ENCODE data around the gene ESYT1. TPM values are rescaled to one million over a fixed set of nuclear protein-coding genes. Genes with fewer than 3 reads are reported as not detected.

ESYT1 gene
- total and polyA plus RNA-seq, 7 experiments from 2014 or later: 121 to 353 (median 244) TPM

GRCh38 chr12:56107242-56107641 lies 20.8 kb upstream of the ESYT1 start:
- peaks cover 23 to 56% (median 24%) of the 10 kb centered on the region in 3 experiments for H3K36me3 ChIP-seq (ENCODE audit: control insufficient read depth in 2 of 3, insufficient read depth in 3 of 3, low read length in 3 of 3)
- Mint-ChIP-seq H3K4me1 (peaks cover 20 to 51% (median 41%) of the 10 kb centered on the region in 7 donors), H3K36me3 (peaks cover 5 to 40% (median 25%) of the 10 kb centered on the region in 5 donors), H3K27me3 (no peaks in the 10 kb centered on the region), H3K9me3 (no peaks in the 10 kb centered on the region), H3K27ac (peak overlapping the region in 4 of 9 donors; percentile 58 to 99 (median 78)), H3K4me3 (peak overlapping the region in 2 of 10 donors; percentile 10 to 25)
- no peaks in the 10 kb centered on the region for H3K9me3 ChIP-seq (ENCODE audit: control insufficient read depth in 2 of 3, low read length in 3 of 3)
- intact Hi-C loops (cut with micrococcal nuclease): no loop called here
- no peak for ATAC-seq
- H3K27ac ChIP-seq (ENCODE audit: low read depth, low read length): peak overlapping the region; percentile 6
- no peak for DNase-seq
- ChIA-PET CTCF (interaction anchor here (0.5 to 1.8 kb wide), 5 partner anchors 9 to 184 kb away, joined by 3 to 6 read pairs (median 3); no protein-coding TSS in a partner anchor), POLR2A (interaction anchor here (1.1 to 9.3 kb wide), 4 partner anchors 11 to 115 kb away, joined by 3 to 230 read pairs (median 6); partner anchors contain the start of genes RNF41, RPL41 and ZC3H10)
- no peaks in the 10 kb centered on the region for H3K27me3 ChIP-seq (ENCODE audit: control insufficient read depth in 2 of 2, insufficient read depth in 2 of 2, low read length in 2 of 2)
- peaks cover 26 to 28% of the 10 kb centered on the region in 2 donors for H3K4me1 ChIP-seq (ENCODE audit: control insufficient read depth in 2 of 2, insufficient read depth in 2 of 2, low read length in 2 of 2)
- no peak overlapping the region for H3K4me3 ChIP-seq (ENCODE audit: low read length)

- Histone ChIP-seq H3K27ac (ENCODE audit: low read depth, low read length) (no peak overlapping the region), H3K4me1 (ENCODE audit: control insufficient read depth in 2 of 2, insufficient read depth in 2 of 2, low read length in 2 of 2) (peaks cover 11 to 14% of the 10 kb centered on the region in 2 donors), H3K4me3 (ENCODE audit: low read length) (no peak overlapping the region), H3K27me3 (ENCODE audit: control insufficient read depth in 2 of 2, insufficient read depth in 2 of 2, low read length in 2 of 2) (no peaks in the 10 kb centered on the region), H3K9me3 (ENCODE audit: control insufficient read depth in 2 of 3, low read length in 3 of 3) (no peaks in the 10 kb centered on the region), H3K36me3 (ENCODE audit: control insufficient read depth in 2 of 3, insufficient read depth in 3 of 3, low read length in 3 of 3) (peaks cover 23 to 68% (median 24%) of the 10 kb centered on the region in 3 experiments)
- no peaks in the 10 kb centered on the region for H3K9me3 Mint-ChIP-seq
- no peak overlapping the region for H3K4me3 Mint-ChIP-seq
- peaks cover 6 to 54% (median 37%) of the 10 kb centered on the region in 5 donors for H3K36me3 Mint-ChIP-seq
- intact Hi-C loops (cut with micrococcal nuclease): loop anchor here in 1 of 2 donors (10.0 kb wide), 1 partner anchor 524 kb away; the partner anchor contains the start of gene BAZ2A
- peaks cover 7 to 40% (median 17%) of the 10 kb centered on the region in 7 donors for H3K4me1 Mint-ChIP-seq
- DNase-seq: no peak
- ChIA-PET POLR2A (interaction anchor here (0.8 to 2.0 kb wide), 2 partner anchors 64 to 112 kb away, joined by 3 to 11 read pairs; no protein-coding TSS in a partner anchor), CTCF (no interaction called here)
- H3K27ac Mint-ChIP-seq: peak overlapping the region in 1 of 9 donors; percentile 44
- ATAC-seq: no peak
- H3K27me3 Mint-ChIP-seq: no peaks in the 10 kb centered on the region
Observed at GRCh38 chr12:56110571-56110970, 17.5 kb upstream of the ESYT1 start.

GRCh38 chr12:56114084-56114483 lies 14.0 kb upstream of the ESYT1 start:
- Histone ChIP-seq H3K4me1 (ENCODE audit: control insufficient read depth in 2 of 2, insufficient read depth in 2 of 2, low read length in 2 of 2) (peaks cover 15 to 20% of the 10 kb centered on the region in 2 donors), H3K9me3 (ENCODE audit: control insufficient read depth in 2 of 3, low read length in 3 of 3) (no peaks in the 10 kb centered on the region), H3K4me3 (ENCODE audit: low read length) (no peak overlapping the region), H3K27ac (ENCODE audit: low read depth, low read length) (no peak overlapping the region), H3K36me3 (ENCODE audit: control insufficient read depth in 2 of 3, insufficient read depth in 3 of 3, low read length in 3 of 3) (peaks cover 9 to 46% (median 16%) of the 10 kb centered on the region in 3 experiments), H3K27me3 (ENCODE audit: control insufficient read depth in 2 of 2, insufficient read depth in 2 of 2, low read length in 2 of 2) (no peaks in the 10 kb centered on the region)
- no peak for ATAC-seq
- POLR2A ChIA-PET: interaction anchor here (1.9 to 2.6 kb wide), 2 partner anchors 10 to 12 kb away, joined by 4 to 20 read pairs; partner anchors contain the start of gene PA2G4
- peak overlapping the region in 7 of 9 donors; percentile 35 to 98 (median 56) for H3K27ac Mint-ChIP-seq
- no peak for DNase-seq
- peaks cover 0 to 5% (median 0%) of the 10 kb centered on the region in 11 donors for H3K9me3 Mint-ChIP-seq
- H3K27me3 Mint-ChIP-seq: no peaks in the 10 kb centered on the region
- CTCF ChIA-PET: interaction anchor here (0.5 kb wide), 1 partner anchor 69 kb away, joined by 3 read pairs; no protein-coding TSS in a partner anchor
- H3K36me3 Mint-ChIP-seq: peaks cover 12 to 50% (median 45%) of the 10 kb centered on the region in 5 donors
- intact Hi-C loops (cut with micrococcal nuclease): loop anchor here in 1 of 2 donors (10.0 kb wide), 1 partner anchor 521 kb away; the partner anchor contains the start of gene BAZ2A
- peak overlapping the region in 3 of 10 donors; percentile 0 to 30 (median 19) for H3K4me3 Mint-ChIP-seq
- H3K4me1 Mint-ChIP-seq: peaks cover 17 to 36% (median 20%) of the 10 kb centered on the region in 7 donors

GRCh38 chr12:56115329-56115728 lies 12.7 kb upstream of the ESYT1 start:
- POLR2A ChIA-PET: interaction anchor here (0.6 to 7.6 kb wide), 14 partner anchors 11 to 377 kb away, joined by 3 to 230 read pairs (median 9); partner anchors contain the start of genes ESYT1, MYL6, PA2G4 and PYM1
- Mint-ChIP-seq H3K27ac (peak overlapping the region; percentile 95 to 99 (median 98)), H3K9me3 (peaks cover 0 to 5% (median 0%) of the 10 kb centered on the region in 11 donors), H3K36me3 (peaks cover 12 to 44% (median 42%) of the 10 kb centered on the region in 5 donors), H3K4me1 (peaks cover 24 to 47% (median 32%) of the 10 kb centered on the region in 7 donors), H3K27me3 (no peaks in the 10 kb centered on the region), H3K4me3 (peak overlapping the region; percentile 87 to 100 (median 96))
- peaks cover 3 to 33% (median 9%) of the 10 kb centered on the region in 3 experiments for H3K36me3 ChIP-seq (ENCODE audit: control insufficient read depth in 2 of 3, insufficient read depth in 3 of 3, low read length in 3 of 3)
- H3K4me1 ChIP-seq (ENCODE audit: control insufficient read depth in 2 of 2, insufficient read depth in 2 of 2, low read length in 2 of 2): peaks cover 24 to 25% of the 10 kb centered on the region in 2 donors
- CTCF ChIA-PET: interaction anchor here (0.7 to 5.1 kb wide), 3 partner anchors 12 to 1270 kb away, joined by 3 to 44 read pairs (median 3); partner anchors contain the start of gene PA2G4
- no peaks in the 10 kb centered on the region for H3K27me3 ChIP-seq (ENCODE audit: control insufficient read depth in 2 of 2, insufficient read depth in 2 of 2, low read length in 2 of 2)
- DNase-seq (no peak), ATAC-seq (no peak)
- H3K9me3 ChIP-seq (ENCODE audit: control insufficient read depth in 2 of 3, low read length in 3 of 3): no peaks in the 10 kb centered on the region
- intact Hi-C loops (cut with micrococcal nuclease): loop anchor here (5.0 to 10.0 kb wide), 7 partner anchors 118 to 1627 kb away; partner anchors contain the start of genes BAZ2A (in 1 of the 2), MARS1 (in 1 of the 2), PTGES3 (in 1 of the 2) and SUOX (in 1 of the 2)
- peak overlapping the region; percentile 95 for H3K4me3 ChIP-seq (ENCODE audit: low read length)
- peak overlapping the region; percentile 93 for H3K27ac ChIP-seq (ENCODE audit: low read depth, low read length)

GRCh38 chr12:56116267-56117081 lies 11.6 kb upstream of the ESYT1 start, which contains the start of gene RPL41:
Gene RPL41, plus strand, starts transcription at chr12:56116633.
- H3K9me3 Mint-ChIP-seq: peaks cover 0 to 5% (median 0%) of the 10 kb centered on the region in 11 donors
- H3K4me1 Mint-ChIP-seq: peaks cover 24 to 47% (median 34%) of the 10 kb centered on the region in 7 donors
- peak; percentile 85 to 97 (median 96) for DNase-seq
- Histone ChIP-seq H3K9me3 (ENCODE audit: control insufficient read depth in 2 of 3, low read length in 3 of 3) (no peaks in the 10 kb centered on the region), H3K4me1 (ENCODE audit: control insufficient read depth in 2 of 2, insufficient read depth in 2 of 2, low read length in 2 of 2) (peaks cover 24 to 25% of the 10 kb centered on the region in 2 donors), H3K27ac (ENCODE audit: low read depth, low read length) (peak within 1 kb of the TSS; percentile 93), H3K36me3 (ENCODE audit: control insufficient read depth in 2 of 3, insufficient read depth in 3 of 3, low read length in 3 of 3) (peaks cover 0 to 33% (median 3%) of the 10 kb centered on the region in 3 experiments), H3K4me3 (ENCODE audit: low read length) (peak within 1 kb of the TSS; percentile 95), H3K27me3 (ENCODE audit: control insufficient read depth in 2 of 2, insufficient read depth in 2 of 2, low read length in 2 of 2) (no peaks in the 10 kb centered on the region)
- CTCF ChIA-PET: interaction anchor here (0.5 to 13.4 kb wide), 13 partner anchors 9 to 1269 kb away, joined by 3 to 193 read pairs (median 4); partner anchors contain the start of genes ESYT1, PA2G4, RNF41 and SMARCC2
- peaks cover 7 to 39% (median 32%) of the 10 kb centered on the region in 5 donors for H3K36me3 Mint-ChIP-seq
- POLR2A ChIA-PET: interaction anchor here (0.6 to 7.6 kb wide), 31 partner anchors 8 to 389 kb away, joined by 3 to 230 read pairs (median 6); partner anchors contain the start of genes ANKRD52, CNPY2, COQ10A and ESYT1
- peak within 1 kb of the TSS; percentile 95 to 99 (median 98) for H3K27ac Mint-ChIP-seq
- intact Hi-C loops (cut with micrococcal nuclease): loop anchor here (1.0 to 10.0 kb wide), 14 partner anchors 12 to 1836 kb away; partner anchors contain the start of genes PA2G4 (in 2 of the 2), BAZ2A (in 1 of the 2), CBX5 (in 1 of the 2) and CS (in 1 of the 2)
- peak; percentile 63 for ATAC-seq
- H3K4me3 Mint-ChIP-seq: peak within 1 kb of the TSS; percentile 87 to 100 (median 96)
- no peaks in the 10 kb centered on the region for H3K27me3 Mint-ChIP-seq

Measured in naive thymus-derived CD4-positive, alpha-beta T cell (primary cell).